ENCODE data around the gene ATP5F1B. TPM values are rescaled to one million over a fixed set of nuclear protein-coding genes. Genes with fewer than 3 reads are reported as not detected.

The ATP5F1B gene
- total RNA-seq, 1 donor from 2014 or later: 405 TPM

GRCh38 chr12:56687223-56688128, 41.7 kb upstream of the ATP5F1B start:
- intact Hi-C loops (cut with DNase I): loop anchor here (5.0 kb wide), 1 partner anchor 45 kb away; no protein-coding TSS in a partner anchor
- peaks cover 48% of the 10 kb centered on the region for H3K4me1 ChIP-seq
- peak in 1 of 2 donors; percentile 91 for DNase-seq (ENCODE audit: extremely low spot score in 2 of 2)

GRCh38 chr12:56684745-56685359, 39.1 kb upstream of the ATP5F1B start:
- Histone ChIP-seq H3K4me1 (peaks cover 72% of the 10 kb centered on the region), H3K9me3 (no peaks in the 10 kb centered on the region), H3K36me3 (peaks cover 0 to 7% of the 10 kb centered on the region in 2 donors), H3K27ac (peak overlapping the region; percentile 100), H3K4me3 (peak overlapping the region; percentile 25 to 94), H3K27me3 (no peaks in the 10 kb centered on the region)
- intact Hi-C loops (cut with DNase I): loop anchor here (5.0 kb wide), 1 partner anchor 43 kb away; no protein-coding TSS in a partner anchor
- DNase-seq (ENCODE audit: extremely low spot score in 2 of 2): no peak
- TF ChIP-seq POLR2AphosphoS5 (IDR thresholded peaks at IDR 0.05; ENCODE audit: insufficient read depth in 1 of 2, low read depth in 1 of 2) (no peak), CTCF (IDR thresholded peaks at IDR 0.05) (no peak), POLR2A (IDR thresholded peaks at IDR 0.05) (no peak)

More at GRCh38 chr12:56687223-56688128, 41.7 kb upstream of the ATP5F1B start:
- TF ChIP-seq POLR2A (IDR thresholded peaks at IDR 0.05) (no peak), POLR2AphosphoS5 (IDR thresholded peaks at IDR 0.05; ENCODE audit: insufficient read depth in 1 of 2, low read depth in 1 of 2) (no peak), CTCF (IDR thresholded peaks at IDR 0.05) (no peak)
- no peaks in the 10 kb centered on the region for H3K9me3 ChIP-seq
- no peaks in the 10 kb centered on the region for H3K36me3 ChIP-seq
- H3K4me3 ChIP-seq: peak overlapping the region; percentile 83 to 94
- no peaks in the 10 kb centered on the region for H3K27me3 ChIP-seq
- peak overlapping the region; percentile 100 for H3K27ac ChIP-seq

- H3K4me3 ChIP-seq: no peak overlapping the region
- DNase-seq (ENCODE audit: extremely low spot score in 2 of 2): no peak
- TF ChIP-seq POLR2AphosphoS5 (IDR thresholded peaks at IDR 0.05; ENCODE audit: insufficient read depth in 1 of 2, low read depth in 1 of 2): no peak
- no peak for TF ChIP-seq CTCF (IDR thresholded peaks at IDR 0.05)
- TF ChIP-seq POLR2A (IDR thresholded peaks at IDR 0.05): no peak
- H3K36me3 ChIP-seq: peaks cover 0 to 11% of the 10 kb centered on the region in 2 donors
- H3K27me3 ChIP-seq: no peaks in the 10 kb centered on the region
- no peaks in the 10 kb centered on the region for H3K9me3 ChIP-seq
- no peak overlapping the region for H3K27ac ChIP-seq
- intact Hi-C loops (cut with DNase I): no loop called here
- H3K4me1 ChIP-seq: peaks cover 84% of the 10 kb centered on the region
These were observed 36.5 kb upstream of the ATP5F1B start for GRCh38 chr12:56682323-56682722.

GRCh38 chr12:56679883-56680575, 34.2 kb upstream of the ATP5F1B start:
- no peaks in the 10 kb centered on the region for H3K27me3 ChIP-seq
- intact Hi-C loops (cut with DNase I): no loop called here

More at GRCh38 chr12:56679883-56680575, 34.2 kb upstream of the ATP5F1B start:
- H3K9me3 ChIP-seq: no peaks in the 10 kb centered on the region
- H3K36me3 ChIP-seq: peaks cover 0 to 11% of the 10 kb centered on the region in 2 donors
- no peak for DNase-seq (ENCODE audit: extremely low spot score in 2 of 2)
- TF ChIP-seq POLR2AphosphoS5 (IDR thresholded peaks at IDR 0.05; ENCODE audit: insufficient read depth in 1 of 2, low read depth in 1 of 2) (no peak), CTCF (IDR thresholded peaks at IDR 0.05) (no peak), POLR2A (IDR thresholded peaks at IDR 0.05) (no peak)
- peaks cover 93% of the 10 kb centered on the region for H3K4me1 ChIP-seq
- H3K27ac ChIP-seq: no peak overlapping the region
- no peak overlapping the region for H3K4me3 ChIP-seq

Data from vagina (tissue), 2 donors.